GM18508 (cell line): ENCODE results near the gene FXYD7.

ENCODE experiments used
- ATAC-seq: cut with Tn5 transposase; IDR thresholded peaks from one replicate; pipeline ENCODE4 v1.9.1; 2021; ENCODE audit warnings: moderate number of reproducible peaks; ENCODE audit not compliant: insufficient read depth, unreplicated experiment

Gene FXYD7

GRCh38 chr19:35109395-35110112 is 33.5 kb upstream of the FXYD7 start:
- ATAC-seq, result no peak

GRCh38 chr19:35110974-35111373 is 32.1 kb upstream of the FXYD7 start:
- ATAC-seq, result no peak

GRCh38 chr19:35112995-35113688 is 29.9 kb upstream of the FXYD7 start:
- no peak for ATAC-seq

- no peak for ATAC-seq
Measured at GRCh38 chr19:35114353-35115176, 28.5 kb upstream of the FXYD7 start.

GRCh38 chr19:35115177-35115951 is 27.7 kb upstream of the FXYD7 start, which contains the start of gene FXYD3:
FXYD3 (plus strand) TSS chr19:35115823; CDS start chr19:35119377, 3,554 bp downstream.
- ATAC-seq, result no peak

GRCh38 chr19:35116072-35116801 is 26.8 kb upstream of the FXYD7 start:
- no peak for ATAC-seq

DNA sequence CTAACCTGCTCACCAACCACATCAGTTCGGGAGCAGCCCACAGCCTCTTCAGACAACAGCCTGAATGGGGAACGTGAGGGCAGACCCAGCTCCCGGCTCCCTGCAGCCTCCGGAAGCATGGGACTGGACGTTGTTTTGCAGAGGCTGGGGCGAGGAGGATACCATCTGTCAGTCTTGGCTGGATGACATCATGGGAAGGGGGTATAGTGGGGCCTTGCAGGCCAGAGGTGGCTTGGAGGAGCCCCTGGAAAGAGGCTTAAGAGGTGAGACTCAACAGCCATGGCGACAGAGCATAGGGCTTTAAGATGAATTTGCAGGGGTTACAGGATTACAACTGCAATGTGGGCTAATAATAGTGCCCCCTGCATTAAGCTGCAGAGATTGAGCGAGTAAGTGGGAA is 25.9 kb upstream of the FXYD7 start:
- ATAC-seq, result no peak

DNA sequence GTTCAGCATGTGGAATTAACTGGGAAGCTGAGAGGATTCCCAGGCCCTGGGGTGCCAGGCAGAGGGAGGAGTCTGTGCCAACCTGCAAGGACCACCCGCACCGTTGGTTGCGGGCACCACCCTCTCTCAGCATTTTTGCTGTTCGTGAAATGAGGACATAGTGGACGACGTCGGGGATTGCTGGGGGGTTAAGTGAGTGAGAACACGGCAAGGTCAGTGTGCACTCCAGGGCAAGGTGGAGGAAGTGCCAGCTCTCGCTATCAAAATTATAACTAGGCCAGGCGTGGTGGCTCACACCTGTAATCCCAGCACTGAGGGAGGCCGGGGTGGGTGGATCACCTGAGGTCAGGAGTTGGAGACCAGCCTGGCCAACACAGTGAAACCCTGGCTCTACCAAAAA is 25.3 kb upstream of the FXYD7 start:
- no peak for ATAC-seq

GRCh38 chr19:35118268-35119020 is 24.6 kb upstream of the FXYD7 start:
- ATAC-seq, result no peak

- ATAC-seq, result no peak
Measured at GRCh38 chr19:35119091-35119490, 24.0 kb upstream of the FXYD7 start.

GRCh38 chr19:35119578-35120155 is 23.4 kb upstream of the FXYD7 start:
- no peak for ATAC-seq

- ATAC-seq, result no peak
Measured at GRCh38 chr19:35120492-35120891, 22.6 kb upstream of the FXYD7 start.

DNA sequence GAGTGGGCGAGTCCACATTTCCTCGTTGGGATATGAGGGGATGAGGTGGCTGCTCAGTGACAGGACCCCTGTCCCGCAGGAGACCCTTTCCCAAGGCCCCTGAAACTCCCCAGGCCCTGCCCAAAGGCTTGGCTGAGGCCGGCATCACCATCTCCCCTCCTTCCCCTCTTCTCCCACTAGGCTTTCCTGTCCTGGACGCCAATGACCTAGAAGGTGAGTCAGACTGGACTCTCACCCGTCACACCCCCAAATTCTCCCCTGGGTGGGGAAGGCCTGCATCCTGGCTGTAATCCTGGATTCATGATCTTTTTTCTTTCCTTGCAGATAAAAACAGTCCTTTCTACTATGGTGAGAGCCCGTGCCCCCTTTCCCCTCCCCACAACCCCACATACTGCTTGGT is 22.2 kb upstream of the FXYD7 start:
- no peak for ATAC-seq

GRCh38 chr19:35122687-35123551 is 20.1 kb upstream of the FXYD7 start:
- ATAC-seq, result no peak

- ATAC-seq, result no peak
Measured at GRCh38 chr19:35123573-35123972, 19.5 kb upstream of the FXYD7 start.

DNA sequence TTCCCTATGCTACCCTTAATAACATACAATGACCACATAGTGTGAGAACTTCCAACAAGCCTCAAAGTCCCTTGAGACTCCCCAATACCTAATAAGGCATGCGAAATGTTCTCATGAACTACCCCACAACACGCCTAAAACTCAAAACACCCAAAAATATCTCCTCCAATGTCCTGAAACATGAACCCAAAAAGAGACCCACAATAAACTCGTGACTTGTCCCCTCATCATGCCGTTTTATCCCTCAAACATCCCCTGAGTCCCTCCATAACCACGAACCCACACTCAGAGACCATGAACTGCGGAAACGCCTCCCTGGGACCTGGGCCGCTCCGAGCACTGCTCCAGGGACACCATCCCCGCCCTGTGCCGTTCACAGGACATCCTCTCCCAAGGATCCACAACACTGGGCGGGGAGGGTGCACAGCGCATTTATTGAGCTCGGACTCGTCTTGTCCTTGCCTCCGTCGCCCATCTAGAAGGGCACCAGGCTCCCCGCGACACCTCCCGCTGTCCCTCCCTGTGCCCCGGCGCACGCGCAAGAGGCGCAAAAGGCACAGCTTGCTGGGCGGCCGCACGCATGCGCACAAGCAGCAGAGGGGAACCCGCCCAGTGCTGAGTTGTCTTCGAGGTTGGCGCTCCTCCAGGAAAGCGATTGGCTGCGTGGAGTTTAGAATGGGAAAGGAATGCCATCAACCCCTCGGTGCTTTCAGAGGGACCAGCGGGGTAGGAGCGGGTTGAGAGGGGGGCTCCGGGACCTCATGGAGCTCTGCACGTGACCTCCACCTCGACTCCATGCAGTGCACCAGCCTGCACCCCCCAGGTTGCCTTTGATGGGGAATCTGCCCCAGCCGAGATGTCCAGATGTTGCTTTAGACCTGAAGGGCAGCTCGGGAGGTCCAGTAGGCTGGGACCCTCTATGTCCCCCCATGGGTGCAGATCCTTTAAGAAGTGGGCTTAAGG is 18.7 kb upstream of the FXYD7 start:
- no peak for ATAC-seq
